Breast epithelium (tissue), 3 donors: ENCODE results near the gene GZMB.

ENCODE experiments used
- CTCF ChIP-seq, 3 donors: fragments of 450-650 bp; IDR thresholded peaks; one replicate each; pipeline ENCODE4 v1.5.1; 2016 to 2017; ENCODE audit warnings: antibody characterized with exemption in 3 of 3, mild to moderate bottlenecking in 3 of 3, moderate library complexity in 3 of 3
- POLR2A ChIP-seq: fragments of 450-650 bp; IDR thresholded peaks from one replicate; pipeline ENCODE4 v1.6.1; 2016; ENCODE audit warnings: antibody characterized with exemption, mild to moderate bottlenecking, moderate library complexity
- POLR2AphosphoS5 ChIP-seq, 3 donors: sonication (generic); formaldehyde crosslinking; IDR thresholded peaks; one replicate each; pipeline ENCODE4 v1.6.1; 2017; ENCODE audit warnings: antibody characterized with exemption in 3 of 3

- TF ChIP-seq CTCF (IDR thresholded peaks at IDR 0.05) = no peak
- no peak for TF ChIP-seq POLR2A
- no peak for TF ChIP-seq POLR2AphosphoS5 (IDR thresholded peaks at IDR 0.05)
Observed at GRCh38 chr14:24631749-24632335, 2.1 kb downstream of the GZMB start.
